B cell (primary cell): Measurements from ENCODE around the gene TM7SF3. TPM values are rescaled to one million over a fixed set of nuclear protein-coding genes. Genes with fewer than 3 reads are reported as not detected.

Source experiments
- ATAC-seq: fragments of 200-7000 bp; cut with Tn5 transposase; one replicate; pipeline ENCODE4 v1.10.0; 2021; ENCODE audit warnings: low read depth, mild to moderate bottlenecking, moderate number of reproducible peaks, moderate library complexity
- CTCF ChIA-PET: fragments of 350-600 bp; sonication (Branson Sonifier 250); formaldehyde crosslinking; loops from one replicate; lab custom pipeline; 2021; ENCODE audit warnings: antibody characterized with exemption, inconsistent platforms; lab: Charles Lee
- POLR2A ChIA-PET: fragments of 350-600 bp; sonication (Branson Sonifier 250); formaldehyde crosslinking; loops from one replicate; lab custom pipeline; 2021; ENCODE audit warnings: antibody characterized with exemption; lab: Charles Lee
- DNase-seq: peaks from one replicate; pipeline ENCODE4 v3.0.0; 2013
- H2AFZ ChIP-seq: 2 replicates; pipeline ENCODE4 v1.6.1; 2012; ENCODE audit warnings: mild to moderate bottlenecking, low read depth, low read length; ENCODE audit not compliant: insufficient read depth, poor library complexity, severe bottlenecking
- H3K27ac ChIP-seq, 2 donors: 1 replicate in 1 of 2; 2 replicates in 1 of 2; pipeline ENCODE4 v1.5.1; 2012 to 2013; ENCODE audit warnings: low read length in 2 of 2, mild to moderate bottlenecking in 2 of 2, moderate library complexity in 1 of 2
- H3K27me3 ChIP-seq, 4 experiments: fragments of 200-600 bp in 1 of 4; sonication (generic) in 1 of 4; replicated peaks in 1 of 4; 1 replicate in 2 of 4; 2 replicates in 2 of 4; pipeline versions ENCODE4 v1.6.1 to v1.7.0; 2013 to 2016; ENCODE audit warnings: low read length in 3 of 4, mild to moderate bottlenecking in 2 of 4, mixed read lengths in 1 of 4, moderate library complexity in 1 of 4; ENCODE audit not compliant: insufficient read depth in 4 of 4, control insufficient read depth in 3 of 4; ENCODE audit errors: control extremely low read depth in 1 of 4
- H3K36me3 ChIP-seq, 2 experiments: replicated peaks in 1 of 2; 1 replicate in 1 of 2; 2 replicates in 1 of 2; pipeline versions ENCODE4 v1.6.1 to v1.7.1; 2013; ENCODE audit warnings: low read length in 1 of 2; ENCODE audit not compliant: insufficient read depth in 2 of 2, control insufficient read depth in 1 of 2; ENCODE audit errors: control extremely low read depth in 1 of 2, extremely low read depth in 1 of 2
- H3K4me1 ChIP-seq, 2 donors: fragments of 200-600 bp in 1 of 2; sonication (generic) in 1 of 2; 1 replicate in 1 of 2; 2 replicates in 1 of 2; pipeline versions ENCODE4 v1.5.1 to v1.6.1; 2013 to 2017; ENCODE audit warnings: low read length in 2 of 2; ENCODE audit not compliant: control insufficient read depth in 2 of 2, insufficient read depth in 2 of 2
- H3K4me2 ChIP-seq: replicated peaks from 2 replicates; pipeline ENCODE3; 2012; ENCODE audit warnings: mild to moderate bottlenecking, low read depth, low read length; ENCODE audit not compliant: poor library complexity, severe bottlenecking
- H3K4me3 ChIP-seq, 5 experiments: fragments of 200-600 bp in 1 of 5; sonication (generic) in 1 of 5; 1 replicate in 3 of 5; 2 replicates in 2 of 5; pipeline versions ENCODE4 v1.5.1 to v1.7.0; 2011 to 2016; ENCODE audit warnings: low read length in 4 of 5, mild to moderate bottlenecking in 4 of 5, low read depth in 2 of 5, control low read depth in 1 of 5, moderate library complexity in 1 of 5; ENCODE audit not compliant: insufficient read depth in 1 of 5; ENCODE audit errors: control extremely low read depth in 1 of 5, extremely low read depth in 1 of 5
- H3K79me2 ChIP-seq: fragments of 200-600 bp; sonication (generic); one replicate; pipeline ENCODE4 v1.6.0; 2016; ENCODE audit warnings: low read length; ENCODE audit not compliant: control insufficient read depth, insufficient read depth
- H3K9ac ChIP-seq: fragments of 200-600 bp; sonication (generic); 2 replicates; pipeline ENCODE4 v1.6.1; 2017; ENCODE audit warnings: mild to moderate bottlenecking, low read length, moderate library complexity
- H3K9me3 ChIP-seq, 3 donors: one replicate each; pipeline versions ENCODE4 v1.6.1 to v1.7.1; 2013; ENCODE audit warnings: low read length in 2 of 3; ENCODE audit not compliant: control insufficient read depth in 2 of 3, insufficient read depth in 1 of 3; ENCODE audit errors: control extremely low read depth in 1 of 3
- H4K20me1 ChIP-seq: 2 replicates; pipeline ENCODE4 v1.6.0; 2012; ENCODE audit warnings: mild to moderate bottlenecking, low read length; ENCODE audit not compliant: insufficient read depth, control insufficient read depth, poor library complexity, severe bottlenecking
- H3K27ac Mint-ChIP-seq: one replicate; pipeline ENCODE4 v1.8.0; 2021; ENCODE audit warnings: mixed read lengths
- H3K27me3 Mint-ChIP-seq: one replicate; pipeline ENCODE4 v1.8.0; 2021; ENCODE audit warnings: mixed read lengths
- H3K4me1 Mint-ChIP-seq: one replicate; pipeline ENCODE4 v1.8.0; 2021; ENCODE audit warnings: mixed read lengths
- H3K4me3 Mint-ChIP-seq: one replicate; pipeline ENCODE4 v1.8.0; 2021; ENCODE audit warnings: mixed read lengths
- H3K9me3 Mint-ChIP-seq: one replicate; pipeline ENCODE4 v1.8.0; 2022; ENCODE audit warnings: mixed read lengths; ENCODE audit not compliant: insufficient read depth
- CTCF ChIP-seq: fragments of 200-600 bp; IDR thresholded peaks from one replicate; pipeline ENCODE4 v1.8.0; 2022; ENCODE audit warnings: antibody characterized with exemption, mild to moderate bottlenecking
- EZH2 ChIP-seq: IDR thresholded peaks from 2 replicates; pipeline ENCODE4 v1.6.1; 2012; ENCODE audit warnings: borderline replicate concordance, low read depth, mild to moderate bottlenecking, moderate library complexity, low read length; ENCODE audit not compliant: insufficient read depth, poor library complexity, severe bottlenecking
- whole genome bisulfite sequencing: methylation state at CpG from one replicate; pipeline ENCODE4 v1.1.5; 2013; ENCODE audit warnings: missing lambda C conversion rate; ENCODE audit not compliant: insufficient coverage; 5-methylcytosine and 5-hydroxymethylcytosine counted together
- intact Hi-C: fragments of 100-400 bp; cut with micrococcal nuclease; formaldehyde crosslinking; loops from one replicate; pipeline ENCODE4 v1.10.0; 2022
- polyA plus RNA-seq: library from polyadenylated mRNA; depleted of rRNA; stranded (reverse); fragments of >200 nt; gene quantifications from 2 replicates; pipeline ENCODE4 v1.2.3, GENCODE V29; 2012
- total RNA-seq, 2 donors: library from RNA; stranded (reverse); fragments of 120-200 nt in 1 of 2; gene quantifications; 1 replicate in 1 of 2; 2 replicates in 1 of 2; pipeline versions ENCODE4 v1.2.3 to v1.2.4, GENCODE V29; 2013 to 2022

TM7SF3 gene
- total and polyA plus RNA-seq, 2 donors (not counting 1 experiment from before 2014, with no cell fraction given), result 24.5 to 33.5 TPM

DNA sequence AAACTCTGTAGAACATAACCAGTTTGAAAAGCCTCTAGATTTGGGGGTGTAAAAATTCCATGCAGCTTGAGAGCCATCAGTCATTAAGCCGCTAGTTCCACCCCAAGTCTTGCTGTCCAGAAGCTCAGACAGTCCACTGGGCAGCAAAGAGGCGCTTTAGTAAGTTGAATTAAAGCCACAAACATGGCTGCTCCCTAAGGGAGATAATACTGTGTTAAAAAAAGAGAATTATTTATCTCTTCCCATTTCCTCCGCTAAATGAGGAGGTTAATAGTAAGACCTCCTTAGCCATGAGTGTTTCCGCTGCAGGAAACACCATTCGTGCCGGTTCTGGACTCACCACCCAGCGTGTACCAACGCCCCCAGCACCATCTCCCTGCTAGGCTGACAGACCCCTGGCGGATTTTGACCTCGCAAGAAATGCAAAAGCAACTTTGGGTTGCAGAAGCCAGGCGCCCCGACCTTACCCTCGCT is 536 bp downstream of the TM7SF3 start:
- intact Hi-C loops, result loop anchor here (1.0 to 10.0 kb wide), 10 partner anchors 9 to 891 kb away; partner anchors contain the start of genes FGFR1OP2, ITPR2, MED21 and MRPS35
- DNase-seq (no peak), ATAC-seq (peak; percentile 22)
- H3K27ac ChIP-seq, result peak overlapping the region; percentile 68 to 90
- H3K27me3 Mint-ChIP-seq, result no peaks in the 10 kb centered on the region
- H3K27ac Mint-ChIP-seq, result peak overlapping the region; percentile 96
- H3K4me1 ChIP-seq, result peaks cover 24 to 25% of the 10 kb centered on the region in 2 donors
- no peaks in the 10 kb centered on the region for H3K9me3 Mint-ChIP-seq
- H3K4me2 ChIP-seq, result peak overlapping the region; percentile 80
- peaks cover 47% of the 10 kb centered on the region for H3K4me1 Mint-ChIP-seq
- H3K27me3 ChIP-seq, result no peaks in the 10 kb centered on the region
- WGBS, result 1% methylated on average over 10 of the region's 13 CpGs
- CTCF ChIA-PET, result interaction anchor here (0.8 to 5.4 kb wide), 13 partner anchors 10 to 293 kb away, joined by 3 to 103 read pairs (median 11); partner anchors contain the start of genes ITPR2 and MED21
- H3K4me3 Mint-ChIP-seq, result peak overlapping the region; percentile 96
- H4K20me1 ChIP-seq, result no peaks in the 10 kb centered on the region
- POLR2A ChIA-PET, result interaction anchor here (0.7 to 1.2 kb wide), 4 partner anchors 9 to 1629 kb away, joined by 3 to 6 read pairs (median 4); partner anchors contain the start of genes MED21 and STK38L
- peak overlapping the region; percentile 78 to 86 (median 83) for H3K4me3 ChIP-seq
- H3K9ac ChIP-seq, result peak overlapping the region; percentile 73
- no peak for TF ChIP-seq EZH2
- TF ChIP-seq CTCF, result no peak
- H3K9me3 ChIP-seq, result no peaks in the 10 kb centered on the region
- peak overlapping the region; percentile 84 for H2AFZ ChIP-seq
- no peaks in the 10 kb centered on the region for H3K36me3 ChIP-seq
- H3K79me2 ChIP-seq, result peaks cover 38% of the 10 kb centered on the region

DNA sequence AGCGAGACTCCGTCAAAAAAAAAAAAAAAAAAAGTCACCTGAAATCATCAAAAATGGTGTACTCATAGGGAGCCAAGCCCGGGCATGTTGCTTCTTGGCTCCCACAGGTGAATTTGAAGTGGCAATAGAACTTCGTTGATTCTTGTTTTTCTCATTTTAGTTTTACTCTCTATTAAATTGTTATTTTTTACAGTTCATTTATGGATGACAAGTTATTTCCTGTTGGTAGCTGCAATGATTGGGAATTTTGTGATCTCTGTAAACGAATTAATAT is 1.3 kb downstream of the TM7SF3 start:
- intact Hi-C loops, result loop anchor here (5.0 to 10.0 kb wide), 5 partner anchors 41 to 891 kb away; partner anchors contain the start of genes MRPS35 and PPFIBP1
- Histone ChIP-seq H3K79me2 (peaks cover 43% of the 10 kb centered on the region), H3K9ac (no peak overlapping the region), H3K27me3 (no peaks in the 10 kb centered on the region), H3K4me3 (no peak overlapping the region), H3K9me3 (no peaks in the 10 kb centered on the region), H3K27ac (no peak overlapping the region), H3K4me2 (peak overlapping the region; percentile 80), H3K36me3 (no peaks in the 10 kb centered on the region), H4K20me1 (no peaks in the 10 kb centered on the region), H3K4me1 (peaks cover 26 to 32% of the 10 kb centered on the region in 2 donors), H2AFZ (no peak overlapping the region)
- H3K4me1 Mint-ChIP-seq, result peaks cover 55% of the 10 kb centered on the region
- ATAC-seq (no peak), DNase-seq (no peak)
- TF ChIP-seq EZH2 (no peak), CTCF (no peak)
- H3K27me3 Mint-ChIP-seq, result no peaks in the 10 kb centered on the region
- ChIA-PET CTCF (interaction anchor here (0.7 to 5.4 kb wide), 9 partner anchors 8 to 294 kb away, joined by 3 to 103 read pairs (median 11); partner anchors contain the start of genes ITPR2 and MED21), POLR2A (interaction anchor here (1.7 kb wide), 1 partner anchor 10 kb away, joined by 6 read pairs; the partner anchor contains the start of gene MED21)
- H3K27ac Mint-ChIP-seq, result no peak overlapping the region
- H3K4me3 Mint-ChIP-seq, result peak overlapping the region; percentile 96
- no peaks in the 10 kb centered on the region for H3K9me3 Mint-ChIP-seq
- 100% methylated on average over 1 of the region's 5 CpGs for WGBS
